ENCODE data around the gene TTLL12.
"Not testable (repeated sequence)": the region's sequence is repeated elsewhere in the genome, so short reads cannot be mapped to it uniquely, and the experiment has no call there.

The TTLL12 gene

DNA sequence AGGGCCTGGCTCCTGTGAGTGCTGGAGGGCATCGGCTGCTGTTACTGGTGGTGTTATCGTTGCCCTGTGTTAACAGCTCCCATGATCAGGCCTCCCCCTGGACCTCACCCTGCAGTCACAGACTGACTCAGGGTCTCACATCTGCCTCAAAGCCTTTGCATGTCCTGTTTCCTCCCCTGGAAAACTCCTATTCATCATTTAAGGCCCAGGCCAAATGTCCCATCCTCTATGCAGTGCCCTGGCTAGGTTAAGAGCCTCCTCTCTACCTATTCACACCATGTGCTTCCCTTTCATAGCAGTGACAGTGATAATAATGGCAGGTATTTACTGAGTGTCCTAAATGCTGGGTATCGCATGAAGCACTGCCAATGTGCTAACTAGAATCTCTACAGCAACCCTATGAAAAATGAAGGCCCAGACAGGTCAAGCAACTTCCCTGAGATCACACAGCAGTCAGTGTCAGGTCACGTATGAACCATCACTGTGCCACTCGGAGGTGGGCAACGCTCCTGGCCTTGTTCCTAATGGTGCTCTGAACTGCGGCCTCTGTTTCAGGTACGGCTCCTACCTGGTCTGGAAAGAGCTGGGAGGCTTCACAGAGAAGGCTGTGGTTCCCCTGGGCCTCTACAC lies 26.3 kb downstream of the TTLL12 start:
- H3K27ac ChIP-seq: no peak overlapping the region
- no peak for DNase-seq (ENCODE audit: low read depth, low spot score)

DNA sequence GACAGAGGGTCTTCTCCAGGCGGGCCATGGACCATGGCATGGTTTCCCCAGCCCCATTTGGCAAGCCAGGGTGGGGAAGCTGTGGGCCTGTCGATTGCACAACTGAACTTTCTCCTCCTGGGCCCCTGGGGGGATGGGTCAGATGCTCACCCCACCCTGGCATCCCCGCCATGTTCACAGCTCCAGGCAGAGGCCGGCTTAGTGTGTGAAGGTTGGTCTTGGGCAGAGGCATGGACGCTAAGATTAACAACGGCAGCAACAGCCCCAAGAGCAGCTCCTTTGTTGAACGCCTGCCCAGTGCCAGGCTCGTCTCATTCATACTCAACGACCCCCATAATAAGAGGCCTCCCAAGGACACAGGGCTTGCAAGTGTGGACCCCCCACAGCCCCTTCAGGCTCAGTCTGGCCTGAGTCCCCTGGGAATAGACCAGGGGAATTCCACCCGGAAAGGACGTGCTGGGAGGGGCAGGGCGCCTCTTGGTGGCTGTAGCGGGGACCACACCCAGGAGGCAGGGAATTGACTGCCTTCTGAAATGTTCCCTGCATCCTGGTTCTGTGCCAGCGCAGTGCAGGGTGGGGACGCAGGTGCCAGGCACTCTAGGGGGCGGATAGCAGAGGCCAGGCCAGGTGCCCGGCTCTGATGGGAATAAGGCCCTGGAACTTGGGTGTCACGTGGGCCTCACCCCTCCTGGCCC lies 27.3 kb downstream of the TTLL12 start:
- no peak overlapping the region for H3K27ac ChIP-seq
- DNase-seq (ENCODE audit: low read depth, low spot score): no peak

DNA sequence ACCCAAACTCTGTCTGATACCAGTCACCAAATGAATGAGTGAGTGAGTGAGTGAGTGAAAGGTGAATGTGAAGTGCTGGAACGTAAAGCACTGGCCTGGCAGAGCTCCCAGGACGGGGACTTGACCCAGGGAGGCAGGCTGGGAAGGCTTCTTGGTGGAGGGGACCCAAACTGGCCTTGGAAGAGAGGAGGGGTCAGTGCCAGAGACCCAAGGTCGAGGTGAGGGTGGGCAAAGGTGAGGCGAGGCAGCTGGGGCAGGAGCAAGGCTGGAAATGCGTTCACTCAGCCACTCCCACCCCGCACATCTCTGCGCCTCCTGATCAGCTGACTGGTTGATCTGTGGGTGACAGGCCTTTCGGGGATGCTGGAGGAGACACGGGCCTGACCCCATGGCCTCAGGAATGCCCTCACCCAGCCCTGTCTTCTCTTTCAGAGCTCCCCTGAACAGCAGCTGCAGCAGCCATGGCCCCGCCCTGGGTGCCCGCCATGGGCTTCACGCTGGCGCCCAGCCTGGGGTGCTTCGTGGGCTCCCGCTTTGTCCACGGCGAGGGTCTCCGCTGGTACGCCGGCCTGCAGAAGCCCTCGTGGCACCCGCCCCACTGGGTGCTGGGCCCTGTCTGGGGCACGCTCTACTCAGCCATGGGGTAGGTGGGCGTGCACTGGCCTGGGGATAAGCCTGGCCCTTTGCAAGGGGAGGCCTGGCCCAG lies 28.0 kb downstream of the TTLL12 start:
- DNase-seq (ENCODE audit: low read depth, low spot score): no peak
- no peak overlapping the region for H3K27ac ChIP-seq

DNA sequence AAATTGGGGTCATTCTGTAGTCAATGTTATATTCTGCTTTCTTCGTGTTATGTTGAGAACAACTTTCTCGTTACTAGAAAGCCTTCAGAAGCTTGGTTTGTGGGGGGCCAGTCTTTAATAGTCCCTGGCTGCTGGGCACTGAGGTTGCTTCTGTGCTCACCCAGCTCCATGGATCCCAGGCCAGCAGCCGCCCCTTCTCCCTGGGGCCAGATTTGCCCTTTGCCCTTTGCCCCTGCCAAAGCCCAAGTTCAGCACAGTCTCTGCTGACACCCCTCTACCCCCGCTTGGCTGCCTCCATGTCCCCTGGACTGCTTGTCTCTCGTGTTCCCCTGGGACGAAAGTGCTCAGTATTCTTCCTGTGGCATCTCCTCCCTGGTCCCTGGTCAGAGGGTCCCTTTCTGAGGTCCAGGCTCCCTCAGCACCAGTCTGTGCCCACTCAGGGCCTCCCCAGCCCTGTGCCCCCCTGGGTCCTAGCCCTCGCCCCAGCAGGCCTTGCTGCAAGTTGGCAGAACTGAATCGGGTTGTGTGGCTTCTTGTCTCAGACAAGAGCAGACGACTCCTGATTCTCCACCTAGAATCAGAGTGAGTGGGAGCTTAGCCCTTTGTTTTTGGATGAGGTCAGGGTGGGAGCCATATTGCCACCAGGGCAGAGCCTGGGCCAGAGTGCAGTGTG lies 28.9 kb downstream of the TTLL12 start:
- DNase-seq (ENCODE audit: low read depth, low spot score): no peak
- H3K27ac ChIP-seq: no peak overlapping the region

DNA sequence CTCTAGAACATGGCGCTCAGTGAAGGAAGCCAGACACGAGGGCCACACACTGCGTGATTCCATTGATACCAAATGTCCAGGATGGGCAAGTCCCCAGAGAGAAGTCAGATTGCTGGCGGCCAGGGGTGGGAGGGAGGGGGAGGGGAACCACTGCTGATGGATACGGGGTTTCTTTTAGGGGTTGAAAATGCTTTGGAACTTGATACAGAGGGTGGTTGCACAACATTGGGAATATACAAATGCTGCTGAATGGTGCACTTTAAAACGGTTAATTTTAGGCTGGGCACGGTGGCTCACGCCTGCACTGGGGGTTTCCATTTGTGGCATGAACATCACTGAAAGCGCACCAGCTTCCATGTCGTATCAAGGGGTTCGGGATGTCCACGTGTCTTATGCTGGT lies 30.5 kb downstream of the TTLL12 start:
- DNase-seq (ENCODE audit: low read depth, low spot score): no peak

DNA sequence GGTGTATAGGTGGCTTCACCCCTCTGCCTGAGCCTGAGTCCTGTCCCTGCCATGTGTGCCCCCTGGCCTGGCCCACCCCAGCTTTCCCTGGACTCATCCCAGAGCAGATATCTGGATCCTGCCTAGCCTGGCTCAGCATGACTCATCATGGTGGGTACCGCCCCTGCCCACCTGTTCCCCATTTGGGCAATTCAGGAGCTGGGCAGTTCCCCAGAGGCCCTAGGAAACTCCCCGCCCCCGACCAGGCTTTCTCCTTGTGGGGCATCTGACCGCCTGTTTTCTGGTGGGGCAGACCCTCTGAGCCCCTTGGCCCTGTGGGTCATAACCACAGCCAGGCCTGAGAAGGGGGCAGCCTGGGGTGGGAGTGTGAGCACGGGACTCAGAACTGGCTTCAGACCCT lies 31.1 kb downstream of the TTLL12 start:
- no peak for DNase-seq (ENCODE audit: low read depth, low spot score)
- H3K27ac ChIP-seq: no peak overlapping the region

More for the DNA sequence above, 30.5 kb downstream of the TTLL12 start:
- no peak overlapping the region for H3K27ac ChIP-seq

DNA sequence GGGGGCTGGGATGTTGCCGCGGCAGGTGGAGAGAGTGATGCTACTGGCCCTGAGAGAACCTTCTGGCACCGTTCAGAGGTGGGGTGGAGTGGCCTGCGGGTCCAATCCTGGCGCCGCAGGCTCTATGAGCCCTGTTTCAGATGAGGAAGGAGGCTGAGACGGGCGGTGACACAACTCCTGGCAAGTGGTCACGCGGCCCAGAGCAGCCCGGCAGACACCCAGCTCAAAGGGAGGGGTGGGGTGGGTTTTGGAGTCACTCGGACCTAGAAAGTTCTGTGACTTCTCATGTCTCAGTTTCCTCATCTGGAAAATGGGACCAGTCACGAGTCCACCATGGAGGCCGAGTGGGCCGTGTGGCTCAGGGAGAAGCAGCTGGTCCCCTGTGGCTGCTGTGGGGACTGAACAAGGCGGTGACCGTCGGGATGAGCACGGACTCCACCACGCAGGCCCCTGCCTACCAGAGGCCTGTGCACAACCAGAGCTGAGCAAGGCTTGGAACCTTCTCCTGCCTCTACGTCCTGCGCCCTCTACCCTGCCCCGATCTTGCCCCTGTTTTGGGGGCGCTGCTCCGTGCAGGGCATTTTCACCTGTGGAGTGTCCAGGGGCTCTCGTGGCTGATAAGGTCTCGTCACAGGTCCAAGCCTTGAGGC lies 31.9 kb downstream of the TTLL12 start:
- DNase-seq (ENCODE audit: low read depth, low spot score): no peak
- no peak overlapping the region for H3K27ac ChIP-seq

DNA sequence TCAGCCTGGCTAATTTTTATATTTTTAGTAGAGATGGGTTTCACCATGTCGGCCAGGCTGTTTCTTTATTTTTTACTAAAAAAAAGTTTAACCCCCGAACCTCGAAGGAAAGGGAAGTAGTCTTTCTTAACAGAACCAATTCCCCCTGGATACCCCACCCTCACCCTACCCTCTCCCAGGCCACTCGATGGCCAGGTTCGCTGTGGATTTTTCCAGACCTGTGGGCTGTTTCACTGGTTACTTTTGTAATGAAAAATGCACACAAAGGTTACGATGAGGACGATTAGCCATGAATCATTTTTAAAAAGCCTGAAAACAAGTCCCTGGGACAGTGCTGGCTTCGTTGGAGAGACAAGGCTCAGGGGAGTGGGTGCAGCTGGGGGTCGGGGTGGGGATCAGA lies 33.0 kb downstream of the TTLL12 start:
- H3K27ac ChIP-seq: peak overlapping the region; percentile 9
- DNase-seq (ENCODE audit: low read depth, low spot score): no peak

DNA sequence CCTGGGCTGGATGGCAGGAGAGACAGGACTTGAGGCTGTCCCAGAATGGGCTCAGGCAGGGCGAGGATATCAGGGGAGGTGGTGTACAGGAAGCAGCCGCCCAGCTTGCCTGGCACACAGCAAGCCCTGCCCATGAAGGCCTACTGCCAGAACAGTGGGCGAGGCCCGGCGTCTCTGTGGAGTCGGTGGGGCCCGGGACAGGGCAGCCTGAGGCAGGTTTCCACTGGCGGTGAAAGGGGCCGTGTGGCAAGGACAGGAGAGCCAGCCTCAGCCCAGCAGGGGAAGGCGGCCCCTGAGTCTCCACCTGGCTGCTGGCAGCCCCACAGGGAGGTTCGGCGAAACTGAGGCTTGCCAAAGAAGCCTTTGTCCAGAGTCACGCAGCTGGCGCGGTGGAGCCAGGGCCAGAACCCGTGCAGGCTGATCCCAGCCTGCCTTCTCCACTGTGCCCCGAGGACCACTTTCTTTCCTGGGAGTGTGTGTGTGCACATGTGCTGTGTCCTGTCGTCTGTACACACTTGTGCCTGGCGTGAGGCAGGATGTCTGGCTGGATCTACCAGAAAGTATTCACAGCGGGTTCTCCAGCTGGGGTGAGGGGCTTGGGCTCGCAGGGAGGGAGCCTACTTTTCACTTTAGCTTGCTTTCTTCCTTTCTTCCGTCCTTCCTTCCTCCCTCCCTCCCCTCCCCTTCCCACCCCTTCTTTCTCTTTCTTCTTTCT lies 34.4 kb downstream of the TTLL12 start:
- no peak for DNase-seq (ENCODE audit: low read depth, low spot score)
- H3K27ac ChIP-seq: peak overlapping the region; percentile 90

DNA sequence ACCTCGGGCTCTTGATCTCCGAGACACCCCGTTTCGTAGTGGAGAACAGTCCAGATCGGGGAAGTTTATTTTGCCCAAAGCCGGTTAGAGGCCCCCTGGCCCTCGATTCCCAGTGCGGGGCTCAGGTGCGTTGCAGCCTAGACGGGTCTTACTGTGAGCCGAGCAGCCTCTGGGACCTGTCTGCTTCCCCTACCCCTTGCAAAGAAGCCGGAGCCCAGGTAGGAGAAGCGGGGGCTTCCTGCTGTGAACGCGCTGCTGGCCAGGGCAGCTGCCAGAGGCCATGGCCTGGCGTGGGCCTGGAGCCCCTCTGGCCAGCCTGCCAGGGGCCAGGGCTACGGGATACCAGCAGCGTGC lies 35.0 kb downstream of the TTLL12 start:
- DNase-seq (ENCODE audit: low read depth, low spot score): no peak

DNA sequence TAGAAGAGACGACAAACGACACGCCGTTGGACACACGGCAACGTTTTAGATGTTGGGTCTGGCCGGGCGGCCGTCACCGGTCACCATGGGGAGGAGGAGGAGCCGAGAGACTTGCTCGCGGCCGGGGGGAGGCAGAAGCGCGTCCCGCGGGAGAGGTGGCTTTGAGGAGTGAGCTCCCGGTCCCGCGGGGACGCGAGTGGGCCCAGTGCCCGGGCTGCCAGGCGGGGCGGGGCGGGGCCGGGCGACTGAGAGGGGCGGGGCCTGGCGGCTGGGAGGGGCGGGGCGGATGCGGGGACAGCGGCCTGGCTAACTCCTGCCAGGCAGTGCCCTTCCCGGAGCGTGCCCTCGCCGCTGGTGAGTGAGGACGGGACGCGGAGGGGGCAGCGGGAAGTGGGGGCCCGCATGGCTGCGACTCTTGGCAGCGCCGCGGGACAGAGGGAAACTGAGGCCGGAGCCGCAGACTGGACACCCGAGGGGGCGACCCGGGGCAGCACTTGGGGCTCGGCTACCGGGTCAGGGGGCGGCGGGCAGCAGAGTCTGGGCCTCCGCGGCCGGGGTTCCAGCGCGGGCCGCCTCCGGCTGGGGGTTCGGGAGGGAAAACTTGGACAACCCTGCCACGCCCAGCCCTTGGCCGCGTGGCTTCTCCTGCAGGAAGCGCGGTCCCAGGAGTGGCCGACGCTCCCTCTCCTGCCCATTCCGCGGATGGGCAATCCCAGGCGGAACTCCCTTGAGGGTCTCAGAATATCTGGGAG lies 35.5 kb downstream of the TTLL12 start, which contains the start of gene TSPO:
Gene TSPO (plus strand): TSS at position 309 of the 752 bp plus-strand sequence. CDS start 7,680 bp downstream, outside the sequence.
- peak within 1 kb of the TSS; percentile 90 for H3K27ac ChIP-seq
- DNase-seq (ENCODE audit: low read depth, low spot score): no peak

More for the DNA sequence above, 35.0 kb downstream of the TTLL12 start:
- H3K27ac ChIP-seq: peak overlapping the region; percentile 90

DNA sequence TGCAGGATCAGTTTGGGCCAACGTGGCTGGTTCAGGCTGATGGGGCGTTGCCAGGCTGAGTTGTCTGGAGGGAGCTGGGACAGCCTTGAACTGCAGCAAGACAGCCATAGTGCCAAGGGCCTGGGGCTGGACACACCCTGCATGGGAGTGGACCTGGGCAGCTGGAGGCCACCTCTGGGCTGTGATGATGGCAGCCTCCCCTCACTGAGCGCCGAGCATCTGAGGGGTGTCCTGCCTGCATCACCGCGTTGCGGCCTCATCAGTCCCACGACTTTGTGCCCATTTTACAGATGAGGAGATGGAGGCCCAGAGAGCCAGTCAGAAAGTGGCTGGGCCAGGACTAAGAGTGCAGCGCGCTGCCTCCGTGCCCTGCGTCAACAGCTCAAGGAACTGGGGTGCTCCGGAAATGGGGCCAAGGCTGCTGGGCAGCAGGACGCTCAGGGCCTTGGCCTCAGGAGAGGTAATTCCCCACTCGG lies 36.2 kb downstream of the TTLL12 start:
- no peak for DNase-seq (ENCODE audit: low read depth, low spot score)
- H3K27ac ChIP-seq: peak overlapping the region; percentile 90

DNA sequence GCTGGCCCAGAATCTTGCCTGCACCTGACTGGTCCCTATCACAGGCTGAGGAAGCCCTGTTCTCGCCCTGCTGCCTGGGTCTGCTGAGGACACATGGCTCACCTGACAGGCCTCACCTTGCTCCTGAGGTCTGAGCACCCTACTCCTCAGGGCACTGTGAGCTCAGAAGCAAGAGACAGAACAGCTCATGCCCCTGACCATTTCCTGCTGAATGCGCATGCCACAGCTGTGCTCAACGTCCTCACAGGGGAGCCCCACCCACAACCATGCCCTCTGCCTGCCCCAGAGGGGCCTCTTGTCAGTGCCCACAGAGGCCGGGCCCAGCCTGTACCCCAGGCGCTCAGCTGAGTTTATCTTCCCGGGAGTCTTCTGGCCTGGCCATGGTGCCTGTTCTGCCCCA lies 38.4 kb downstream of the TTLL12 start:
- H3K27ac ChIP-seq: peak overlapping the region; percentile 71
- no peak for DNase-seq (ENCODE audit: low read depth, low spot score)

DNA sequence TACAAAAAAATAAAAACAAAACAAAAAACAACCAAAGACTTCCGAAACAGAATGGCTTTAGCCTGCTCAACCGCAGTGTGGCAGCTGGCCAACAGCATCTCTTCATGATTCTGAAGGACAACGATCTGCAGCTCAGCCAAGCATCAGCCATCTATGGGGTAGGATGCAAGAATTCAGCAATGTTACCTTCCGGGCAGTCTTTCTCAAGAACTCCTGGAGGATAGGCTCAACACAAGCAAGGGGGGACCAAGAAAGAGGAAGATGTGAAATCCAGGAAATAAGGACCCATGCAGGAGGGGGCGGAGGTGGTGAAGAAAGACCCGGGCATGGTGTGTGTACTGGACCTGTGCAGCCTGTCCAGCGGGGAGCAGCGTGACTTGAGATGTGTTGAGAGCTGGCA lies 39.1 kb downstream of the TTLL12 start:
- H3K27ac ChIP-seq: peak overlapping the region; percentile 71
- no peak for DNase-seq (ENCODE audit: low read depth, low spot score)

DNA sequence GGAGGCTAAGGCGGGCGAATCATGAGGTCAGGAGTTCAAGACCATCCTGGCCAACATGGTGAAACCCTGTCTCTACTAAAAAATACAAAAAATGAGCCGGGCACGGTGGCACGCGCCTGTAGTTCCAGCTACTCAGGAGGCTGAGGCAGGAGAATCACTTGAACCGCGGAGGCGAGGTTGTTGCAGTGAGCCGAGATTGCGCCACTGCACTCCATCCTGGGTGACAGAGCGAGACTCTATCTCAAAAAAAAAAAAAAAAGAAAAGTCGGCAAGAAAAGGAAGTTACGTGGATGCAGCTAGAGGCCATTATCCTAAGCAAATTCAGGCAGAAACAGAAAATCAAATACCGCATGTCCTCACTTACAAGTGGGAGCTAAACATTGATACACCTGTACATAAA lies 40.6 kb downstream of the TTLL12 start:
- not testable (repeated sequence) for DNase-seq (ENCODE audit: low read depth, low spot score); H3K27ac ChIP-seq

DNA sequence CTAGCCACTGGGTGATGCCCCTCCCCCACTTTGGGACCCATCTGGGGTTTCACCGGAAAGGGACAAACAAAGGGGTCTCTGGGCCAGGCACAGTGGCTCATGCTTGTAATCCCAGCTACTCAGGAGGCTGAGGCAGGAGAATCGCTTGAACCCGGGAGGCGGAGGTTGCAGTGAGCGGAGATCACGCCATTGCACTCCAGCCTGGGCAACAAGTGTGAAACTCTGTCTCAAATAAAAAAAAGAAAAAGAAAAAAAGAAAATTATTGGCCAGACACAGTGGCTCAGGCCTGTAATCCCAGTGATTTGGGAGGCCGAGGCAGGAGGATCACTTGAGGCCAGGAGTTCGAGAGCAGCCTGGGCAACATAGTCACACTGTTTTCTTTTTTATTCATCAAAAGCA lies 41.6 kb downstream of the TTLL12 start:
- H3K27ac ChIP-seq; DNase-seq (ENCODE audit: low read depth, low spot score): not testable (repeated sequence)

DNA sequence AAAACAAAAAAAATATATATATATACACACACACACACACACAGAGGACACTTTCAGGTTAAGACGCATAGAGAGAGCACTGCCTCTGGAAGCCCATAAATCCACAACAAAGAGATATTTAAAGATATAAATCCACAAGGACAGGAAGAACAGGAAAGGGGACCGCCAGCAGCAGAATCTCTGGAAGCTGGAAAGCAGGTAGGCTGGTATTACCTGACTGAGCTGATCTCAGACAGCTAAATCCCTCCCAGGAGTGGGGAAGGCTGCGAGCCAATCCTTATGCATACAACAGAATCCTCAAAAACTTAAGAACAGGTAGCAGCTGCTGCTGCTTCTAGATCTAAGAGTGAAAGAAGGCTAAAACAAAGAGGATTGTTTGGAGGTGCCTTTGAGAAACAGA lies 42.0 kb downstream of the TTLL12 start:
- no peak for DNase-seq (ENCODE audit: low read depth, low spot score)
- H3K27ac ChIP-seq: no peak overlapping the region

DNA sequence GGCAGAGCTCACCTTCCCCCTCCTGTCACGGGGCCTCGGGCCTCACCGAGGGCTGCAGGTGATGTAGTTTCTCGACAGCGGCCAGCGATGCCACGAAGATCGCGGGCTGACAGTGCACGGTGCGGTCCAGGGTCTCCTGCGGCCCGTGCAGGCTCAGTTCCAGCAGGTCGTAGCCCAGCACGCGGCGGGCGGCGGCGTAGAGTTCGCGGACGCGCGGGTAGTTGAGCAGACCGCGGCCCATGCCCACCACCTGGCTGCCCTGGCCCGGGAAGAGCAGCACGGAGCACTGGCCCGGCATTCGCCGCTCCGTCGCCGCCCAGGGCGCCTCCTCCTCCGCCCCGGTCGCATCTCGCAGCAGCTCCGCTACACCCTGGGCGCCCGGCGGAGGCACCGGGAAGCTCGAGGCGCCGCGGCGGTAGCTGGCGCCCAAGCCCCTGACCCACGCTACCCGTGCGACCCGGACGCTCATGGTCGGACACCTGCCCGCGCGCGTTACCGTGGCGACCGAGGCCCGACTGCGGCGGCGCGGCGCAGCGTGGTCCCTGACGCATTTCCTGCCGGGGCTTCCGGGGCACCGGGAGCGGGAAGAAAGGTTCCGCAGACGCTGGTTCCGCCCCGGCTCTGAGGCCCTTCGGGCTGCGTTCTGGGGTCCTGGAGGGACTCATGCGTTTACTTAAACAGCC lies 43.9 kb downstream of the TTLL12 start, which contains the start of gene MCAT:
Gene MCAT (minus strand): TSS at position 519 of the 683 bp plus-strand sequence. CDS start 50 bp downstream, at position 469.
- DNase-seq (ENCODE audit: low read depth, low spot score): no peak

More for the DNA sequence above, 43.9 kb downstream of the TTLL12 start, which contains the start of gene MCAT:
- peak within 1 kb of the TSS; percentile 33 for H3K27ac ChIP-seq
